ENCODE measurements around the gene KCNK3. TPM values are rescaled to one million over a fixed set of nuclear protein-coding genes. Genes with fewer than 3 reads are reported as not detected.

The KCNK3 gene
- total RNA-seq, 1 donor from 2014 or later = 1.9 TPM

DNA sequence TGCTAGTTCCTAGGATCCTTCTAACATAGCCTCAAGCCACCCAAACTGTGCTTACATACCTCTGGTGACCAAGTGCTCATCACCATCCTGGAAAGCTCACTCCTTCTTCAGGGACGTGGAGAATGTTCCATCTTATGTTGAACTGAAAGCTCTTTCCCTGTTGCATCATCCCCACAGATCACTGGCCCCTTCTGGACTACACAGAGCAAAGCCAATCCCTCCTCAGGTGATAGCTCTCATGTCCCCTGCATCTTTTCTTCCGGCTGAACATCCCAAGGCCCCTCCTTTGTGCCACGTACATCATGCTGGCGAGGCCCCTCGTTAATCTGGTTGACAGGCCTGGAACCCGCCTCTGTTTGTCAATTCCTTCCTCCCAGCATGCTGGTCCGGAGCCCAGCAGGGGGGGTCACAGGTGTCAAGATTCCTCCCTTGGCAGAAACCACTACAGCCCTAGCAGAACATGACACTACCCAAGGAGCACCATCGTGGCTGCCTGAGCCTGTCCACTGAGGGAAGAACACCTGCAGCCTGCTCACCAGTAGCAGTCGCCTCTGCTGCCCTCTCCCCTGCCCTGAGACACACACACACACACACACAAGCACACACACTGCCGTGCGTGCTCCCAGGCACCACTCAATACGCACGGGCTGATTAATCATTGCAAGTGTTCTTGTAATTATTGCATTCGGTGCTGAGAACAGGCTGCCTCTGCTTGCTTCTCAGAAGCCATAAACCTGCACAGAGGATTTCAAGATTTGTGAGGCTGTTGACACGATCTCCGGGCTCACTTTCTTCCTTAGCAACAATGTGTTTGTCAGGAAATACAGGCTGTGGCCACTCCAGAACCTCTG, 6.3 kb upstream of the KCNK3 start:
- DNase-seq (ENCODE audit: low spot score) = no peak

DNA sequence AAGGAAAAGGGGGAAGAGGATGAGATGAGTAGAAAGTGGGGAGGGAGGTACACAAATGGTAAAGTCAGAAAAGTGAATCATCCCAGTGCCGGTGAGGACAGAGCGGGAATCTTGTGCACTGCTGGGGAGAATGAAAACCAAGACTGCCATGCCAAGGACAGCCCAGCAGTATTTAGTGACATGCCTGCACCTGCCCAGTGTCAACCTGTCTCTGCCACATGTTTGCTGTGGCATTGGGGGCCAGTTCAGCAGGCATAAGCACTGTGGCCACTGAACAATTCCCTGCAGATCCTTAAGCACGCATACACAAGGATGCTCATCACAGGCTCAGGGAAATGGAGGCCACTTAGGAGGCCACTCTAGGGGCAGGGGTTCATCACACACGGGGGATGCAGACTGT, 5.2 kb upstream of the KCNK3 start:
- DNase-seq (ENCODE audit: low spot score) = no peak

DNA sequence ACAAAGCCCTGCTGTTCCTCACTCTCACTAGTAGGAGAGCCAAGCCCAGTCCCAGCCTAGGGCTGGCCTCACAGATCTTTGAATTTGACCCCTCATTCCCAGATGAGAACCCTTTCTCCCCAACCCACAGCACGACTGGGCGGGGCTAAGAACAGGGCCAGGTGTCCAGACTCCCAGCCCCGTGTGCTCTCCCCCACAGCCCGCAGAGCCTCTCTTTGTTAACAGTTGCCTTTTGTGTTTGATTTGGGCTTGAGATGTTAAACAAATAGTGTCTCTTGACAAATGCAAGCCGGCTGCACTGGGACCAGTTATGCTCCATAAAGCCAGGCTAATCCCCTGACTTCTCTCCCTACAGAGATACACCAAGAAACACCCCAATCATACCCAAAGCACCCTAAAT, 4.7 kb upstream of the KCNK3 start:
- DNase-seq (ENCODE audit: low spot score) = no peak

DNA sequence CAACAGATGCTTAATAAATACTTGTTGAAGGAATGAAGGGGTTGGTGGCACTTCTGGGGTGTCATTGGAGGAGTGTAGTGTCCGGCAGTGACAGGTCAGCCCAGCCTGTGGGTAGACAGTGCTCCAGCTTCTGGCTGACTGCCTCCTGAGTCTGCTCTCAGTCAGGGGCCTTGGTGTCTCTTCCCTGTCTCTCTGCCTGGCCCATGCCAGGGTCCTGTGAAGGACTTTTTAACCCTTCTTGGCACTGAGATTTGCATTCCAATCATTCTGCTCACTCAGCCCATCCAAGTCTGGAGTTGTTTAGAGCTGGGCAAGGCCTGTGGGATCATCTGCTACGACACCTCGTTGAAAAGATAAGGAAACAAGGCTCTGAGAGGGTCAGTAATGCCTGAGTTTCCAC, 1.4 kb upstream of the KCNK3 start:
- DNase-seq (ENCODE audit: low spot score) = no peak

DNA sequence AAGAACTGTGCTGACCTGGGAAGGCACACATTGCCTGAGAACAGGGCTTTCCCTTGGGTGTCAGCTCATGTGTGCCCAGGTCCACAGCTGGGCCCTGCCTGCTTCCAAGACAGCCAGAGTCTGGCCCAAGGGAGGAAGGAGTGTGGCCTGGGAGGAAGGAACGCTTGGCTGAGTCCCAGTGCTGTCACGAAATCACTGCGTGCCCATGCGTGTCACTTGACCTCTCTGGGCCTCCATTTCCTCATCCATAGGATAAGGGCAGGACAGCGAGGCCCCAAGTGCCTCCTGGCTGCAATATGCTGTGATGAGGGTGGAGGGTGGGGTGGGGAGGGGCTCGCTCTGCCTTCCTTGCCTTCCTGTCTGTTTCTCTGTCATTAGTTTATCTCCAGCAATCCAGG, 642 bp upstream of the KCNK3 start:
- DNase-seq (ENCODE audit: low spot score) = no peak

DNA sequence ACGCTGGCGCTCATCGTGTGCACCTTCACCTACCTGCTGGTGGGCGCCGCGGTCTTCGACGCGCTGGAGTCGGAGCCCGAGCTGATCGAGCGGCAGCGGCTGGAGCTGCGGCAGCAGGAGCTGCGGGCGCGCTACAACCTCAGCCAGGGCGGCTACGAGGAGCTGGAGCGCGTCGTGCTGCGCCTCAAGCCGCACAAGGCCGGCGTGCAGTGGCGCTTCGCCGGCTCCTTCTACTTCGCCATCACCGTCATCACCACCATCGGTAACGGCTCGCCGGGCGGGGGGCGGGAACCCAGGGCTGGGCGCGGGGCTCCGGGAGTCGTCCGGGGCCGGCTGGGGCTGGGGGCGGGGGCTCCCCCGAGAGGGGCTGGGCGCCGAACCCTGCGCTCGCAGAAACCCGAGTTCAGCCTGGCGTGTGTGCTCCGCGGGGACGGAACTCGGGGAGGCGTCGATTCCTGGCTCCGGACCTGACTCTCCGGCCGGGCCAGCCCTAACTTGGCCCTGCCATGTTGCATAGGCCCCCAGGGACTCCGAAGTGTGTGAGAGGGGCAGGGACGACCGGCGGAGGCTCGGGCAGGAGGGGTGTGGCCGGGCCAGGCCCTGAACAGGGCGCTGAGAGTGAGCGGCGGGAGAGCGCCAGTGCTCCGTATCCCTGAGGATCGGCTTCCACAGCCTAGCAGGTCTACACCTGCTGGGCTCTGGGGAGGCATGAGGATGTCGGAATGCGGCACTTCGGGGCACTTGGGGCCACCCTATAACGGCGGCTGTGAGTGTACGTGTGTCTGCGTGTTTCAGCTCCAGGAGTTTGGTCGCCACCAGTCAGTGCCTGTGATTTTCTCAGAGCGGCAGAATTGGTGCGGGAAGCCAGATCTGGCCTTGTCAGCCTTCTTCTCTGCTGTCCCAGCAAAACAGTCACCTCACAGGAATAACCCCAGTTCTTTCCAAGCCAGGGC, 651 bp downstream of the KCNK3 start:
- no peak for DNase-seq (ENCODE audit: low spot score)

DNA sequence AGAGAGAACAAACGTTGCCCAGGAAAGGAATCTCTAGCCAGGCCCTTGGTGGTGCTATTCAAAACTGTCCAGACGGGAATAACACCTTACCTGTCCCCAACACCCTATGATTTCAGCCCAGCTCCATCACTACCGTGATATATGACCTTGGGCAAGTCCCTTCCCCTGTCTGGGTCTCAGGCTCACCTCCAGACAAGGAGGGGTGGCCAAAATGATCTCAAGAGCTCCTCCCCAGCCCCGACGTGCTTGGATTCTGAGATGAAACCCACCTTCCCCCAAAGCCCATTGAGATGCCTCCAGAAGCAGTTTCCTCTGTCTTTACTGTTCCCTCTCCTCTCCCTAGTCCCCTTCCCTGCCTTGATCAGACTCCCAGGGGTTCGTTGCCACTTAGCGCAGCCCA, 1.5 kb downstream of the KCNK3 start:
- no peak for DNase-seq (ENCODE audit: low spot score)

DNA sequence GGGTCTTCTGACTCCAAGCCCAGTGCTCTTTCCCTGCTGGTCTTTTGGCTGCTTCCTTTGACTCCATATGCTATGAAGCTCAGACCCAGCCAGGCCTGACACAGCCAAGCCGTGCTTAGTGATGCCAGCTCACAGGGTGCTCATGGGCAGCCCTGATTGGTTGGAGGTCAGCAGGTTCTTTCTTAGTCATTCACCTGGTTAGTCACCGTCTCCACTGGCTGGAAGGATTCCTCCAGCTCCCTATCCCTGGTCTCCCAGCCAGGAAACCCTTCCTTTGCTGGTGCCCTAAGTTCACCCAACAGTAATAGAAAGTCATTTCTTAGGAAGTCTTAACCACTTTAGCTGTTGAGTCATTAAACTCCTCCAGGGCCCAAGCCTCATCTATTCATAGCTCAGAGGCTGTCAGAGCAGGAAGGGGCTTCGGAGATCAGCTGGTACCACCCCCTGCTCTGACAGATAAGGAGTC, 3.9 kb downstream of the KCNK3 start:
- DNase-seq (ENCODE audit: low spot score) = no peak

DNA sequence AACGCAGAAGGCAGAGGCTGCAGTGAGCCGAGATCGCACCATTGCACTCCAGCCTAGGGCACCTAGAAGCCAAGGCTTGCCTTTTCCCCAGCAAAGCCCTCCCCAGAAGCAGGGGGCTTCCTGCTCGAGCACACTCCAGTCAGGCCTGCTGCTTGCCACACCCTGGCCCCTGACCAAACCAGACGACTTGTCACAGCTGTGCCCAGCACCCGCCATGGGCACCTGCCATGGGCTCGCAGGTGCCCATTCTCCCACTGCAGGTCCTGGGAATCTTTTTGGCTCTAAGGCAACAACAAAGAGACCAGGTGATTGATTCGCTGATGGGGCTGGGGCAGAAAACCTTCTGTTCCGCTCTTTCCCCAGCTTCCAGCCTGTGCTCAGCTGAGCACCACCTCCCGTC, 4.9 kb downstream of the KCNK3 start:
- DNase-seq (ENCODE audit: low spot score) = no peak

DNA sequence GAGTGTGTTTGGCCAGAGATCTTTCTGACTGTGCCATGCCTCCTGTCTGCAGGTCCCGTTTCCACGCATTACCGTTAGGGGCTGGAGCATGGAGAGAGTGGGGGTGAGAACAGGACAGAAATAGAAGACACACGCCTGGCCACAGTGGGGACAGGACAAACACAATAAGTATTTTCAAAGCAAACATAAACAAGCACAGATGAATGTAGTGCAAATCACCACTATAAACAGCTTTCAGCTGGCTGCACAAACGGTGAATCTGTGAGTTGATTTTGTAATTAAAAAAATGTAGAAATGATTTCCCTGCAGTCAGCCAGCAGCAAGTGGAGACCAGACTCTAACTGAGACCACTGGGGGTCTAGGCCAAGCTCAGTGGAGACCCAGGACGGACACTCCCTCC, 6.8 kb downstream of the KCNK3 start:
- no peak for DNase-seq (ENCODE audit: low spot score)

DNA sequence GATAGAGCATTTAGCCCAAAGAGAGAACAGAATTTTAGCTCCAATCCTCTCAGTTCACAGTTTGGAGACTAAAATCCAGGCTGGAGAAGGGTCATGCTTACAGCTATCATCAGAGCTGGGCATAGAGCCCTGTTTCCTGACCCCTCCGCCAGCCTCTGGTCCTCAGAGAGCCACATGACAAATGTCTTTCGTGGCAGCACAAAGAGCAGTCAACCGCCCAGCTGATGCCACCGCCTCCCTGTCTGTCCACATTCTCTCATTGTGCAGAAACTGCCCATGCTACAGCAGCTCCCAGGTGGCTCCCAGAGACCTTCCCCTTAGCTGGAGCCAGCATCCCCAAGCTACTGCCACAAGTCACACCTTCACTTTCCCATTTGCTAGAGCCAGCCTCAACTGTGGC, 7.6 kb downstream of the KCNK3 start:
- DNase-seq (ENCODE audit: low spot score) = no peak

DNA sequence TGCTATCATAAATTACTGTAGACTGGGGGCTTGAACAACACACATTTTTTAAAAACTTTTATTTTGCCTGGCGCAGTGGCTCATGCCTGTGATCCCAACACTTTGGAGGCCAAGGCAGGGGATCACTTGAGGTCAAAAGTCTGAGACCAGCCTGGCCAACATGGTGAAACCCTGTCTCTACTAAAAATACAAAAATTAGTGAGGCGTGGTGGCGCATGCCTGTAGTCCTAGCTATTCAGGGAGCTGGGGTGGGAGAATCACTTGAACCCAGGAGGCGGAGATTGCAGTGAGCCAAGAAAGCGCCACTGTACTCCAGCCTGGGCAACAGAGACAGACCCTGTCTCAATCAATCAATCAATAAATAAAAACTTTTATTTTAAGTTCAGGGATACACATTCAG, 9.1 kb downstream of the KCNK3 start:
- DNase-seq (ENCODE audit: low spot score) = no peak

DNA sequence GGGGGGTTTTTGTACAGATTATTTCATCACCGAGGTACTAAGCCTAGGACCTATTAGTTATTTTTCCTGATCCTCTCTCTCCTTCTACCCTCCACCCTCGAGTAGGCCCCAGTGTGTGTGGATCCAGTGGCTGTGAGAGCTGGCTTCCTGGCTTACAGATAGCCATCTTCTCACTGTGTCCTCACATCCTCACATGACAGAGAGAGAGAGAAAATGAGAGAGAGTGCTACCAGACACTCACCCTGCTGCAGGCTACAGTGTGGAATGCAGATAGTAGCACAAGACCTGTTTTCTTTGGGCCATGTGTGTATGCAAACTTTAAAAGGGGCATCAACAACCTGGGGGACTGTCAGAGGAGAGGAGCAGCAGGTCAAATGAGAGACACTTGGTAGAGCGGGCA, 9.5 kb downstream of the KCNK3 start:
- no peak for DNase-seq (ENCODE audit: low spot score)

DNA sequence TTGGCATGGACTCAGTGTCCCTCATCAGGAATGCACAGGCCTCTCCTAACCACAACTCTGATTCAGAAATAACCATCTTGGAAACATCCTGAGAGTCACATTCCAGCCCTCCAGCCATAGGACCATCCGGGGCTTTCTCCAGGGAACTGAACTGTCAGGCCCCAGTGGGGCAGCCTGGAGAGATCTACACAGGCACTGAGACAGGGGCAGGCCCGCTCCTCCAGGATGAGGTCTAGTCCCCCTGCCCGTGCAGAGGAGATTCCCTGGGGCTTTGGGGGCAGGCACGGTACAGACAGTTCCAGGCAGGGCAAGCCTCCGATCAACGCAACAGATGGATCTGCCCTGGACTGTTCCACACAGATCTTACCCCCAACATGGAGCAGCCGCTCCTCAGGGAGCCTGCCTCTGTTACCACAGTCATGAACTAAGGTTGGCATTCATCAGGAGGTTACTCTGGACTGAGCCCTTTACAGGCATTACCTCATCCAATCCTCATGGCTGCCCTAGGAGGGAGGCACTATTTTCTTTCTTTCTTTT, 12.0 kb downstream of the KCNK3 start:
- no peak for DNase-seq (ENCODE audit: low spot score)

DNA sequence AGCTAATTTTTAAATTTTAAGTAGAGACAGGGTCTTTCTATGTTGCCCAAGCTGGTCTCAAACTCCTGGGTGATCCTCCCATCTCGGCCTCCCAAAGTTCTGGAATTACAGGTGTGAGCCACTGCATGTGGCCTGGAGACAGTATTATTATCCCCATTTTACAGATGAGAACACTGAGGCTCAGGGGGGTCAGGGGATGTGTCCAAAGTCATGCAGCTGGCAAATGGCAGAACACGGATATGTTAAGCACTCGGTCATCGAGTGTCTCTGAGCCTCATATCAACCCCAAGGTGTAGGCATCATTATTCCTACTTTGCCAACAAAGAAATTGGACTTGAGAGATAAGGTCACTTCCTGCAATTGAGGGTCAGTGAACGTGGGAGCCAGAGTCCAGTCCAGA, 12.6 kb downstream of the KCNK3 start:
- no peak for DNase-seq (ENCODE audit: low spot score)

DNA sequence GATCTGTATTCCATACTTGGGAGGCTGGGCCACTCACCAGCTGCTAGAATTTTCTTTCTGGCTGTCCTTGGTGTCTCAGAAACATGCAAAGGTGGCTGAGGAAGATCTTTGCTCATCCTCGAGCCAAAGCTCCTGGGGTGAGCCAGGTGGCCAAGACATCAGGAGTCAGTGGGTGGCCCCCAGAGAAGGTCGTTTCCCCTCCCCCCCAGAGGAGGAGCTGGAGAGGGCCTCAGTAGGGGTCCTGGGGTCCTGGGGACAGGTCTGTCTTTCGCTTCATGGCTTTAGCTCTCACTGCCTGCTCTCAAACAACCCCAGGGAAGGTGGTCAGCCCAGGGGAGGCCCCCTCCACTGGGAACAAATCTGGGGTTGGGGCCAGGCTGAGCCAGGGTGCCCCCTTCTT, 13.6 kb downstream of the KCNK3 start:
- DNase-seq (ENCODE audit: low spot score) = no peak

DNA sequence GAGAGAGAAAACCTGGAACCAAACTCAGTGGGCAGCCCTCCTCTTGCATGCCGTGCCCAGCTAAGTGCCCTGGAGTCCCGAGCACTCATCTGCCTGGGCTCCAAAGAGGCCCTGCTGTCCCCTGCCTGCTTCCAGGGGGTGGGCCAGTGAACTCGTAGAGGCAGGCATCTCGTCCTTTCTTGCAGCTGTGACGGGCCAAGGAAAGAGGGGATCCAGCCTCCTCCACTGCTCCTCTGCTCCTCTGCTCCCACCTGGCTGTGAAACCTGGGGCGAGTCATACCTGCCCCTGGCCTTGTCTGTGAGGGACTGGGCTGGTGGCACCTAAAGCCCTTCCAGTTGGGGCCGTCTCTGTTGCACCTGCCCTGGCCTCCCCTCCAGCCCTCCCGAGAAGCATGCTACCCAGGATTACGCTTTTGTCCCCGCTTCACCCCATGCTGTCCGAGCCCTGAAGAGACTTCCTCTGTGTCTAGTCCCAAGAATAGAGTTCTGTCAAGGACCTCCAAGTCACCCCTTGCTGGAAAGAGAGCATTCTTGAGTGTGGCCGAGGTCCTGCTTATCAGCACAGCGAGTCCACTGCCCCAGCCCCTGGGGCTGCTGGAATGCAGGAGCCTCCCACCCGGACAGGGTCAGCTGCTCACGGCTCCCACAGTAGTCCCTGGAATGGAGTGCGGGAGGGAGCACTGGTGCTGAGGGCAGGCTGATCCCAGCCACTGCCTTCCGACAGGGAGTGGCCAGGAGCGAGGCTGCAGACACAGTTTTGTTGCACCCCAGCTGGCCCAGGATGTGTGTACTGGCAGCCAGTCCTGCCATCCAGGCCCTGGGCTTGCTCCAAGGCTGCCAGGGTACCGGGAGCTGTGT, 14.3 kb downstream of the KCNK3 start:
- no peak for DNase-seq (ENCODE audit: low spot score)

DNA sequence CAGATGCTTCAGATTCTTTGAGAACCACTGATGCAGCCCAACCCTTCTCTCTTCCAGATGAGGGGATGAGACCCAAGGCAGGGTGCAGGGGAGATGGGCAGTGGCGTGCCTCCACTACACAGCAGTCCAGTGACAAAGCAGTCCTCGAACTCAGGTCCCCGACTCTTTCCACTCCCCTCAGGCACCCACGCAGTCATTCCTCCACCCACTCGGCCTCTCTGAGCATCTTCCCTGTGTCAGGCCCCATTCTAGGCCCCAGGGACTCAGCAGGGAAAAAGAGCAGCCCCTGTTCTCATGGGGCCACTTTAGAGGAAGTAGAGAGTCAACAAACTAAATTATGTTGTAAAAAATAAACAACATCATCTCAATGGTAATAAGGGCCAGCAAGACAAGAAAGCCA, 15.2 kb downstream of the KCNK3 start:
- no peak for DNase-seq (ENCODE audit: low spot score)

DNA sequence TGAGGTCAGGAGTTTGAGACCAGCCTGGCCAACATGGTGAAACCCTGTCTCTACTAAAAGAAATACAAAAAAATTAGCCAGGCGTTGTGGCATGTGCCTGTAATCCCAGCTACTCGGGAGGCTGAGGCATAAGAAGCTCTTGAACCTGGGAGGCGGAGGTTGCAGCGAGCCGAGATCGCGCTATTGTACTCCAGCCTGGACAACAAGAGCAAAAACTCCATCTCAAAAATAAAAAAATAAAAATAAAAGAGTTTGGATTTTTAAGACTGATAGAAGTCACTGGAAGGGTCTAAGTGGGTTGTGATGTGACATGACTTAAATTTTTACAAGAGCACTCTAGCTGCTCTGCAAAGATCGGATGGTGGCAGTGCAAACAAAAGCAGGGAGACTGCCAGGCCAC, 15.9 kb downstream of the KCNK3 start:
- DNase-seq (ENCODE audit: low spot score) = no peak

DNA sequence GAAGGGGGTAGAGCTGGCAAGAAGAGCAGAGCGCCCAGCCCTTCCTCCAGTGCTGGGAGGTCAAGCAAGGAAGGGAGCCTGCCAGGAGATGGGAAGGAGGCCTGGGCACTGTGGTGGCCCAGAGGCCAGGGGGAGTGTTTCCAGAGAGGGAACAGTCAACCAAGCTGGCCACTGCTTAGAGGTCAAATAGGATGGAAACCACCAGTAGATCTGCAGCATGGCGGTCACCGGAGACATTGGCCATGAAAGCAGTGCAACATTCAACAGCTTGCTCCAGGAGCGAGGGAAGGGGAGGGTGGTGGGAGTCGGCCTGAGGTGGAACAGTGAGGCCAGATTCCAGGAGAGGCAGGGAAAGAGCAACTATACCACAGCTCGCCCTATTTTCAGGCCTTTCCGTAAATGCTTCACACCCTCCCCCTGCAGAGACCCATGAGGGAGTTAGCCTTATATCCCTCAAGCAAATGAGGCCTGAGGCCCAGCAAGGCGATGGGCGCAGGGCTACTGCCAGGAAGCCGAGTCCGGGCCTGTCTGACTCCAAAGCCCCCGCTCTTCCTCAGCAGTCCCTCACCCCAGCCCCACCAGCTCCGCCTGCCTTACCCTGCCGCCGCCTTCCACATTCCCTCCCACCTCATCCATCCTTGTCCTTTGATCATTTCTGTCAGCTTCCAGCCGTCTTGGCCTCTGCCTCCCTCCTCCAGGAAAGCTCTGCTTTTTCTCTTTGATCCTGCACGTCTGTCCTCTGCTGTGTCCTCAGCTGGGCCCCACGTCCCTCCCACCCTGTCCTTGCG, 17.0 kb downstream of the KCNK3 start:
- DNase-seq (ENCODE audit: low spot score) = no peak
